ENCODE results near the gene PRKG1. TPM values are rescaled to one million over a fixed set of nuclear protein-coding genes. Genes with fewer than 3 reads are reported as not detected.

Gene PRKG1
- total and polyA plus RNA-seq, 2 of the 8 experiments (the other 6 are each of a cell fraction or from before 2014, with no cell fraction given) = 4.2 to 15.2 TPM

DNA sequence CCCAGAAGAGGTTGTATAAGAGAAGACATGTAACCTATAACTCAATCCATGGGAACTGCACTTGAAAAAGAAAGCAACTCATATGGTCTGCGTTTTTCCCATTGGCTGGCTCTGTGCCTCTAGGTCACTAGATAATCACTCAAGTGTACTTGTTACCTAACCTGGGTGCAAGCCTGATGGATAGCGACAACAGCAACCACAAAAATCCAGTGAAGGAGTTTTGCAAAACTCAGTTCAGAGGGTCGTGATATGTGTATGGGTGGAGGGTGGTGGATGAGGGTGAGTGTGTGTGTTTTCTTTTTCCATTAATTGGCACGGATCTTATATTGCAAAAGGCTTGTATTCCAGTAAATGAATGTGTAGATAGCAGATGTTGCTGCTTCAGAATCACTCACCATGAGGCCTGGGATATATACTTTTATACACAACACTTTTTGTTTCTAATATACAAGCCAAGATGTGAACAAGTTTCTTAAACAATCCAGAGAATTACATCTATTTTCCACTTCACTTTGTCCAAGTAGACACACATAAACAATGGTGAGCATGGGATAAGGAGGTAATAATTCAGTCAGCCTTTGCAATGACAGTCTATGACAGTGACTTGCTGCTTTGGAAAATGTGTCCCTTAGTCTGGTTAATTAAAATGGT lies 952.9 kb downstream of the PRKG1 start:
- H3K4me3 ChIP-seq (ENCODE audit: extremely low read depth in 1 of 4, insufficient read depth in 2 of 4, low read depth in 3 of 4, low read length in 4 of 4) = no peak overlapping the region
- CTCF ChIA-PET (ENCODE audit: partially characterized antibody) = no interaction called here
- H2BK15ac ChIP-seq (ENCODE audit: low read length) = no peak overlapping the region
- no peak overlapping the region for H3K18ac ChIP-seq (ENCODE audit: extremely low read depth, low read length)
- H3K36me3 ChIP-seq (ENCODE audit: control insufficient read depth in 2 of 4, insufficient read depth in 4 of 4, low read length in 3 of 4) = peaks cover 0 to 26% (median 5%) of the 10 kb centered on the region in 4 experiments; a peak in 3 of 8 replicates
- H3K4me1 ChIP-seq (replicated peaks in 1 of 4; ENCODE audit: control insufficient read depth in 3 of 4, insufficient read depth in 4 of 4, low read length in 3 of 4) = peaks cover 0 to 10% (median 0%) of the 10 kb centered on the region in 4 experiments; a peak in 1 of 7 replicates
- H2AFZ ChIP-seq (ENCODE audit: low read length) = no peak overlapping the region
- no peak overlapping the region for H3K14ac ChIP-seq (ENCODE audit: insufficient read length)
- no peak overlapping the region for H2AK5ac ChIP-seq (ENCODE audit: low read depth, low read length)
- H3K4ac ChIP-seq (replicated peaks; ENCODE audit: insufficient read length, low read depth, low read length) = no peak overlapping the region
- WGBS, 2 experiments (ENCODE audit: extremely low coverage in 1 of 2, insufficient coverage in 1 of 2, insufficient read length in 1 of 2, insufficient replicate concordance in 2 of 2, low coverage in 1 of 2, low lambda C conversion rate in 2 of 2, missing lambda C conversion rate in 1 of 2) = 93% methylated on average over 4 of the region's 4 CpGs; no CpG with 5 or more reads in 1 of the 2 experiments
- no peak overlapping the region for H3K9ac ChIP-seq (replicated peaks in 1 of 4; ENCODE audit: extremely low read depth in 1 of 4, low read depth in 3 of 4, low read length in 3 of 4)
- H3K23me2 ChIP-seq (ENCODE audit: low read depth, low read length) = no peaks in the 10 kb centered on the region
- no peak overlapping the region for H2BK12ac ChIP-seq (ENCODE audit: low read depth, low read length)
- no peak for TF ChIP-seq EP300 (IDR thresholded peaks at IDR 0.05; ENCODE audit: borderline replicate concordance in 1 of 2, low read depth in 2 of 2, low read length in 2 of 2)
- TF ChIP-seq, protein P1, sequence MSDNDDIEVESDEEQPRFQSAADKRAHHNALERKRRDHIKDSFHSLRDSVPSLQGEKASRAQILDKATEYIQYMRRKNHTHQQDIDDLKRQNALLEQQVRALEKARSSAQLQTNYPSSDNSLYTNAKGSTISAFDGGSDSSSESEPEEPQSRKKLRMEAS (IDR thresholded peaks at IDR 0.05) = no peak
- TF ChIP-seq POLR2AphosphoS5 (IDR thresholded peaks at IDR 0.05; ENCODE audit: low read depth, low read length) = peak; percentile 75
- peak; percentile 63 to 67; a peak in 2 of 3 replicates for TF ChIP-seq POLR2A (IDR thresholded peaks at IDR 0.05; ENCODE audit: control extremely low read depth in 1 of 2, low read depth in 2 of 2, low read length in 2 of 2)
- H2BK5ac ChIP-seq (ENCODE audit: low read depth, low read length) = no peak overlapping the region
- H4K8ac ChIP-seq (ENCODE audit: extremely low read depth, insufficient read depth, low read length) = no peak overlapping the region
- no peak for DNase-seq (ENCODE audit: low read depth in 1 of 2, low spot score in 2 of 2)
- no peak overlapping the region for H2BK20ac ChIP-seq (ENCODE audit: low read length)
- no peak for FAIRE-seq
- H4K20me1 ChIP-seq (replicated peaks in 1 of 2; ENCODE audit: control insufficient read depth in 1 of 2, insufficient read depth in 2 of 2, low read length in 2 of 2) = no peaks in the 10 kb centered on the region
- H3K27ac ChIP-seq (ENCODE audit: low read depth, low read length) = no peak overlapping the region
- H2BK120ac ChIP-seq (replicated peaks; ENCODE audit: low read depth, low read length) = no peak overlapping the region
- H3K4me2 ChIP-seq (ENCODE audit: insufficient read depth in 1 of 2, low read depth in 2 of 2, low read length in 2 of 2) = no peak overlapping the region
- H4K5ac ChIP-seq (ENCODE audit: insufficient read length, low read depth, low read length) = no peak overlapping the region
- H3K27me3 ChIP-seq (replicated peaks in 1 of 4; ENCODE audit: control insufficient read depth in 3 of 4, extremely low read depth in 1 of 4, insufficient read depth in 3 of 4, low read length in 3 of 4) = no peaks in the 10 kb centered on the region
- H3K56ac ChIP-seq (replicated peaks; ENCODE audit: insufficient read length, low read depth, low read length) = no peak overlapping the region
- no peaks in the 10 kb centered on the region for H3K79me1 ChIP-seq (ENCODE audit: low read depth, low read length)
- no peak overlapping the region for H4K91ac ChIP-seq (replicated peaks; ENCODE audit: insufficient read length, low read length)
- no peaks in the 10 kb centered on the region for H3K79me2 ChIP-seq (ENCODE audit: control insufficient read depth in 1 of 2, insufficient read depth in 2 of 2, low read length in 2 of 2)
- POLR2A ChIA-PET (ENCODE audit: partially characterized antibody) = interaction anchor here (0.8 to 1.8 kb wide), 3 partner anchors 42 to 189 kb away, joined by 4 to 5 read pairs (median 4); no protein-coding TSS in a partner anchor
- no peak overlapping the region for H3K23ac ChIP-seq (ENCODE audit: insufficient read length)
- H3K9me3 ChIP-seq (ENCODE audit: insufficient read depth in 2 of 2, low read depth in 1 of 2, low read length in 1 of 2) = peaks cover 3 to 5% of the 10 kb centered on the region in 2 experiments; a peak in 2 of 4 replicates

Measured in H1 (cell line).